Measurements from ENCODE around the gene SULT1E1.

SULT1E1 gene, protein sequence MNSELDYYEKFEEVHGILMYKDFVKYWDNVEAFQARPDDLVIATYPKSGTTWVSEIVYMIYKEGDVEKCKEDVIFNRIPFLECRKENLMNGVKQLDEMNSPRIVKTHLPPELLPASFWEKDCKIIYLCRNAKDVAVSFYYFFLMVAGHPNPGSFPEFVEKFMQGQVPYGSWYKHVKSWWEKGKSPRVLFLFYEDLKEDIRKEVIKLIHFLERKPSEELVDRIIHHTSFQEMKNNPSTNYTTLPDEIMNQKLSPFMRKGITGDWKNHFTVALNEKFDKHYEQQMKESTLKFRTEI

DNA sequence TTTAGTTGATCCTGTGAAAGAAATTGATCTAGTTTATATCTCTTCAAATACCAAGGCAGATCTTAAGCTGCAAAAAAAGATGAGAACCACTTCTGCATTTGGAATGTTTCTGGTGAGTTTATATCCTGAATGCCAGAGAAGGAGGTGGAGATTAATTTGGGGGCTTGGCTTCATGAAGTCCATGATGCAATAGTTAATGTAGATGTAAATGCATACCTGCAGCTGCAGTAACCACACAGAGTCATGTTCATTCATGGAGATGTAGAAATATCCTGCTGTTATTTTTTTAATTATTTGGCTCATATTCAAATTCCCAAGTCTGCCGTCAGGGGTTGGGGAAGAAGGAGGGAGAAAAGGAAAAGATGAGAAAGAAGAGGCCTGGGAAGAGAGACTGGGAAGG, at the start of gene SULT1E1:
SULT1E1 (minus strand) TSS at position 94 of the 400 bp plus-strand sequence. CDS start 2,501 bp downstream, outside the sequence.
- Histone ChIP-seq H3K36me3 (ENCODE audit: control insufficient read depth in 2 of 2, insufficient read depth in 2 of 2, low read length in 2 of 2) (no peaks in the 10 kb centered on the region), H3K4me1 (ENCODE audit: control insufficient read depth, insufficient read depth, low read length) (no peaks in the 10 kb centered on the region), H3K9me3 (ENCODE audit: control insufficient read depth in 2 of 2, low read length in 2 of 2) (no peaks in the 10 kb centered on the region), H3K27ac (ENCODE audit: low read length) (no peak within 1 kb of the TSS), H3K4me3 (ENCODE audit: low read length in 2 of 2) (no peak within 1 kb of the TSS), H3K9ac (ENCODE audit: low read length in 2 of 2) (no peak within 1 kb of the TSS), H3K27me3 (ENCODE audit: control insufficient read depth in 1 of 2, insufficient read depth in 2 of 2, low read length in 2 of 2) (no peaks in the 10 kb centered on the region)

DNA sequence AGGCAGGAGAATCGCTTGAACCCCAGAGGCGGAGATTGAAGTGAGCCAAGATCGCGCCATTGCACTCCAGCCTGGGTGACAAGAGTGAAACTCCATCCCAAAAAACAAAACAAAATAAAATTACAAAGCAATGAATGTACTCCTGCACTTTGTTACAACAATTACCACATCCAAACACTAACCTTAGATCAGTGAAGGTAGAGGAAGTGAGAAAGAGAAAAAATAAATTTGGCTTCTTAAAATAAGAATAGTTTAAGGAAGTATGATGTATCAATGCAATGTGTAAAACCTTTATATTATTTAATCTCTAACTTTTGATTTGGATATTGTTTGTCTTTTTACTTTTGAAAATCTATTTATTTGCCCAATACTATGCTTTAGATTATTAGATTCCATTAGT, 49.2 kb upstream of the SULT1E1 start:
- no peak overlapping the region for H3K9ac ChIP-seq (ENCODE audit: low read length in 2 of 2)
- no peaks in the 10 kb centered on the region for H3K27me3 ChIP-seq (ENCODE audit: control insufficient read depth in 1 of 2, insufficient read depth in 2 of 2, low read length in 2 of 2)
- no peaks in the 10 kb centered on the region for H3K9me3 ChIP-seq (ENCODE audit: control insufficient read depth in 2 of 2, low read length in 2 of 2)
- no peak overlapping the region for H3K27ac ChIP-seq (ENCODE audit: low read length)
- H3K4me3 ChIP-seq (ENCODE audit: low read length in 2 of 2), result no peak overlapping the region
- H3K4me1 ChIP-seq (ENCODE audit: control insufficient read depth, insufficient read depth, low read length), result no peaks in the 10 kb centered on the region
- H3K36me3 ChIP-seq (ENCODE audit: control insufficient read depth in 2 of 2, insufficient read depth in 2 of 2, low read length in 2 of 2), result no peaks in the 10 kb centered on the region

DNA sequence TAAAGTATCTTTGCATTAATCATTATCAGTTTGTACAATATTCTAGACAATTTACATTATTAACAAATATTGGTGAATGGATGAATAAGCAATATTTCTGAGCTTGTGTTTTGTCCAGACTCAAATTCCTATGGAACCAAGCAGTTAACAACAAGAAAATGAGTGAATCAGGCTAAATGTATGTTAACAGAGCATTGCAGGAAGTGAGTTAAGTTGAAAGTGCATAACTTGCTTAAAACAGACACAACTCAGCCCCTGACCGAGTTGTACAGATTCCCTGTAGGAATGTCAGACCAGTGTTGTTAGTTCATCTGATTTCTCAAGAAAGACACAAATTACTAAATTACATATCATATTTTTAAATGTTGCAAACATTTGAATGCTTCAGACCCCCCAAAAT, 47.2 kb upstream of the SULT1E1 start:
- Histone ChIP-seq H3K4me1 (ENCODE audit: control insufficient read depth, insufficient read depth, low read length) (no peaks in the 10 kb centered on the region), H3K27ac (ENCODE audit: low read length) (no peak overlapping the region), H3K27me3 (ENCODE audit: control insufficient read depth in 1 of 2, insufficient read depth in 2 of 2, low read length in 2 of 2) (no peaks in the 10 kb centered on the region), H3K36me3 (ENCODE audit: control insufficient read depth in 2 of 2, insufficient read depth in 2 of 2, low read length in 2 of 2) (no peaks in the 10 kb centered on the region), H3K9ac (ENCODE audit: low read length in 2 of 2) (no peak overlapping the region), H3K4me3 (ENCODE audit: low read length in 2 of 2) (no peak overlapping the region), H3K9me3 (ENCODE audit: control insufficient read depth in 2 of 2, low read length in 2 of 2) (no peaks in the 10 kb centered on the region)

DNA sequence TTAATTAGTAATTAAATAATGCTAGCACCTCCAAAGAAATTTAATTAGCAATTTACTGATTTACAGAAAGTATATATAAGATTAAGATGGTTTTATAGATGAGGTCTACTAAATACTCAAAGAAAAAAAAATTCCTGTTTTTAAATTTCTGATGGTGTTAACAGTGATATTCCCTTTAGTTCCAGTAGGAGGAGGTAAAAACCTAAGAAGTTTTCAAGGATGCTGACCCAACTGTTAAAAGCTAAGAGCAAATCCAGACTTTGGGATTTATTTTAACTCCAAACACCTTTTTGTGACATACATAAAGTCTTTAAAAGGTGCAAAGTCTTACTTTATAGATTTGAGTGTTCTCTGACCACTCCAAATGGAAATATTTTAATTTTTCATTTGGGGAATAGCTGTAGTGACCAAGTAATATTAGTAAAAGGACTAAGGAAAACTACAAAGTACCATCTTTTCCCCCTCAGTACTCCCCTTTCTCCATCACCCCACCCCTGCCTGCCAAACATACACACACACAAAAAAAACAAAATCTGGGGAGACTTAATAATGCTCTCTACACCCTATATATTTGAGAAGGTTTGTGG, 36.7 kb upstream of the SULT1E1 start:
- Histone ChIP-seq H3K4me3 (ENCODE audit: low read length in 2 of 2) (no peak overlapping the region), H3K27ac (ENCODE audit: low read length) (no peak overlapping the region), H3K9me3 (ENCODE audit: control insufficient read depth in 2 of 2, low read length in 2 of 2) (no peaks in the 10 kb centered on the region), H3K27me3 (ENCODE audit: control insufficient read depth in 1 of 2, insufficient read depth in 2 of 2, low read length in 2 of 2) (no peaks in the 10 kb centered on the region), H3K9ac (ENCODE audit: low read length in 2 of 2) (no peak overlapping the region), H3K36me3 (ENCODE audit: control insufficient read depth in 2 of 2, insufficient read depth in 2 of 2, low read length in 2 of 2) (no peaks in the 10 kb centered on the region), H3K4me1 (ENCODE audit: control insufficient read depth, insufficient read depth, low read length) (no peaks in the 10 kb centered on the region)

DNA sequence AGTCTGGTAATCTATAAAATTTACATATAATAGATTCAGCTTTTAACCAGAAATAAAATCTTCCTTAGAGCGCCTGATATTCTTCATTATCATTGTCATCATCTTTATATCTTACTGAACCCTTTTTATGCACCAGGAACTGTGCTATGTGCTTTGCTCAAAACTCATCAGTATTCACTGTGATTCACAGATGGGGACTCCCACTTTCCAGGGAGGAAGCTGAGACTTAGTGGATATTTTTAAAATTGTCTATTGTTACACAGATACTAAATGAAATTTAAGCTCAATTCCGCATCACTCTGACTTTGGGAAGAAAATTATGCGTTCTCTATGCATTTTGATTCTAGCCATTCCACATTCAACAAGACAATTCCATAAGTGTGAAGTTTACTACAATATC, 34.8 kb upstream of the SULT1E1 start:
- Histone ChIP-seq H3K9me3 (ENCODE audit: control insufficient read depth in 2 of 2, low read length in 2 of 2) (no peaks in the 10 kb centered on the region), H3K27me3 (ENCODE audit: control insufficient read depth in 1 of 2, insufficient read depth in 2 of 2, low read length in 2 of 2) (no peaks in the 10 kb centered on the region), H3K36me3 (ENCODE audit: control insufficient read depth in 2 of 2, insufficient read depth in 2 of 2, low read length in 2 of 2) (no peaks in the 10 kb centered on the region), H3K4me3 (ENCODE audit: low read length in 2 of 2) (no peak overlapping the region), H3K9ac (ENCODE audit: low read length in 2 of 2) (no peak overlapping the region), H3K4me1 (ENCODE audit: control insufficient read depth, insufficient read depth, low read length) (no peaks in the 10 kb centered on the region), H3K27ac (ENCODE audit: low read length) (no peak overlapping the region)

DNA sequence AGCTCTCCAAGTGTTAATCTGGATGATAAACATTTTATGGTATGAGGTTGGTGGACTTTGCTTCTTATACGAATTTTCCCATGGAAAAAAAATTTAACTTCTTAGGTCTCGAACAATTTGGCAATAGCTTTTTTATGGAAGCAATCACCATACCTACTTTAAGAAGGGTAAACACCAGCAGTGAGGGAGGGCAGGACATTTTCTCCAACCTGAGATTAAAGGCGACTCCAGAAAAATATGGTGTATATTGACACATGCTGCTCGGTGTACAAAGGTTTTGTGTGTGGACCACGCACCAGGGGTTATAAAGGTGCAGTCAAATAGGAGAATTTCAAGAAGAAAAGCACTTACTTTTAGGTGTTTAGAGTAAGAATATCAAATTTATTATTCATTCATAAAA, 34.2 kb upstream of the SULT1E1 start:
- Histone ChIP-seq H3K27me3 (ENCODE audit: control insufficient read depth in 1 of 2, insufficient read depth in 2 of 2, low read length in 2 of 2) (no peaks in the 10 kb centered on the region), H3K27ac (ENCODE audit: low read length) (no peak overlapping the region), H3K36me3 (ENCODE audit: control insufficient read depth in 2 of 2, insufficient read depth in 2 of 2, low read length in 2 of 2) (no peaks in the 10 kb centered on the region), H3K4me1 (ENCODE audit: control insufficient read depth, insufficient read depth, low read length) (no peaks in the 10 kb centered on the region), H3K4me3 (ENCODE audit: low read length in 2 of 2) (no peak overlapping the region), H3K9ac (ENCODE audit: low read length in 2 of 2) (no peak overlapping the region), H3K9me3 (ENCODE audit: control insufficient read depth in 2 of 2, low read length in 2 of 2) (no peaks in the 10 kb centered on the region)

DNA sequence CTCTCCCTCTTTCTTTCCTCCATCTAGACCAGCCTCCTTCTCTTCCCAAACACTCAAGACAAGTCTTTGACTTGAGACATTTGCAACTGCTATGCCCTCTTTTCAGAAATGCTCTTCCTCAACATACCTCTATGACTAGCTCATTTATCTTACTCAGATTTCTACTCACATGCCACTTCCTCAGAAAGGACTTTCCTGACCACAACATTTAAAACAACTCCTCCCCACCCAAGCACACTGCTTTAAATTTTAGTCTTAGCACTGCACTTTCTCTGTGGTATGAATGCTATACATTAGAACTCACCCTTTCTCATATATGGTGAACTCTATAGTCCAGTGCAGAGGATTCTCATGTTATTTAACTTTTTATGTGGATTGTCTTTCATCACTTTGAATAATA, 28.4 kb upstream of the SULT1E1 start:
- H3K4me1 ChIP-seq (ENCODE audit: control insufficient read depth, insufficient read depth, low read length), result no peaks in the 10 kb centered on the region
- H3K9ac ChIP-seq (ENCODE audit: low read length in 2 of 2), result no peak overlapping the region
- H3K27me3 ChIP-seq (ENCODE audit: control insufficient read depth in 1 of 2, insufficient read depth in 2 of 2, low read length in 2 of 2), result no peaks in the 10 kb centered on the region
- H3K4me3 ChIP-seq (ENCODE audit: low read length in 2 of 2), result no peak overlapping the region
- no peak overlapping the region for H3K27ac ChIP-seq (ENCODE audit: low read length)
- no peaks in the 10 kb centered on the region for H3K36me3 ChIP-seq (ENCODE audit: control insufficient read depth in 2 of 2, insufficient read depth in 2 of 2, low read length in 2 of 2)
- H3K9me3 ChIP-seq (ENCODE audit: control insufficient read depth in 2 of 2, low read length in 2 of 2), result no peaks in the 10 kb centered on the region

DNA sequence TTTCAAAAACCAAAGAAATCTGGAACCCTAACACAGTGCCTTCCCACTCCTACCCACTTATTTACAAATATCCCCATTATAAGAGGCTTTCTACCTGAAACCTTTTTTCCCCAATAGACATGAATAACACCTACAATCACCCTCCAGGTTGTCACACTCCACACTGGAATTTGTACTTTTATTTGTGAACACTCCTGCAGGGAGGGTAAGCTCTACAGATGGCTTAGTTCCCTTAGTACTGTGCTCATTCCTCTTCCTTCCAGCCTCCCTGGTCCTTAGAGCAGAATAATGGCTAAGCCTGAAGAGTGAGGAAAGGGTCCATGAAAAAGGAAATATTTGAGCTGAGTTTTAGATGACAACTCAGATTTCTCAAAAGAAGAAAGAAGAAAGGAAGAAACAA, 22.2 kb upstream of the SULT1E1 start:
- no peaks in the 10 kb centered on the region for H3K27me3 ChIP-seq (ENCODE audit: control insufficient read depth in 1 of 2, insufficient read depth in 2 of 2, low read length in 2 of 2)
- no peak overlapping the region for H3K27ac ChIP-seq (ENCODE audit: low read length)
- H3K36me3 ChIP-seq (ENCODE audit: control insufficient read depth in 2 of 2, insufficient read depth in 2 of 2, low read length in 2 of 2), result no peaks in the 10 kb centered on the region
- no peaks in the 10 kb centered on the region for H3K4me1 ChIP-seq (ENCODE audit: control insufficient read depth, insufficient read depth, low read length)
- no peaks in the 10 kb centered on the region for H3K9me3 ChIP-seq (ENCODE audit: control insufficient read depth in 2 of 2, low read length in 2 of 2)
- no peak overlapping the region for H3K9ac ChIP-seq (ENCODE audit: low read length in 2 of 2)
- H3K4me3 ChIP-seq (ENCODE audit: low read length in 2 of 2), result no peak overlapping the region

DNA sequence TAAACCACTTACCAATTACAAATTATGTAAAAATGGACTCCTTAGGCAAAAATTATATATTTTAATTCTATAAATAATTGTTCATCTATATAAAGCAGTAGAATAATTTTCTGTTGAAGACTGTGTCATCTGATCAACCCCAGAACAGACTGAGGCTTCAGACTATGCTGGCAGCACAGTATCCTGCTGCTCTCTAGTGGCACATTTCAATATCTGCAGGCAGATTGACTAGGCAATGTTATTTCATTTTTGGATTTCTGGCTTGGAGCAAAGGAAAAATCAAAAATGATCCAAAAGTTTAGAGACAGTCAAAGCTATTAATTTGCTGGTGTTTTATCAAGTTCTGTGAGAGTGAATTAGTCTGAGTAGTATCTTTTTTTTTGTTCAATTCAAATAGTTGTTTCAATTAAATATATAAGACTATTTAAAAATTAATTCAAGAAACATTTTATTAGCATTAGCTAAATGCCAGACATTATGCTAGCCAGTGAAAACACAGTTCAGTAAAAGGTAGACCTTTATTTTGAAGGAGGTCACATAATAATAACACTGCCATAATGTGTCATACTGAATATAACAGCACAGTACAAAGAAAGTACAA, 21.3 kb upstream of the SULT1E1 start:
- no peak overlapping the region for H3K9ac ChIP-seq (ENCODE audit: low read length in 2 of 2)
- no peaks in the 10 kb centered on the region for H3K27me3 ChIP-seq (ENCODE audit: control insufficient read depth in 1 of 2, insufficient read depth in 2 of 2, low read length in 2 of 2)
- H3K9me3 ChIP-seq (ENCODE audit: control insufficient read depth in 2 of 2, low read length in 2 of 2), result no peaks in the 10 kb centered on the region
- H3K4me3 ChIP-seq (ENCODE audit: low read length in 2 of 2), result no peak overlapping the region
- no peaks in the 10 kb centered on the region for H3K4me1 ChIP-seq (ENCODE audit: control insufficient read depth, insufficient read depth, low read length)
- H3K27ac ChIP-seq (ENCODE audit: low read length), result no peak overlapping the region
- no peaks in the 10 kb centered on the region for H3K36me3 ChIP-seq (ENCODE audit: control insufficient read depth in 2 of 2, insufficient read depth in 2 of 2, low read length in 2 of 2)

DNA sequence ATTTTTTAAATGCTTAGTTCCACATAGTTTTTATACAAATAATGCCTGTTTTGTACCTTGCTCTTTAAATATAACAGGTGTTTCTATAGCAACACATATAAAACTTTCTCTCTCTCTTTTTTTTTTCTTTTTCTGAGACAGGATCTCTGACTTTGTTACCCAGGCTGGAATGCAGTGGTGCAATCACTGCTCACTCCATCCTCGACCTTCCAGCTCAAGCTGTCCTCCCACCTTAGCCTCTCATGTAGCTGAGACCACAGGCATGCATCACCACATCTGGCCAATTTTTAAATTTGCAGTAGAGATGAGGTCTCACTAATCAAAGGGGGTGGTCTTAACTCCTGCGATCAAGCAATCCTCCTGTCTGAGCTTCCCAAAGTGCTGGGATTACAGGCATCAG, 18.3 kb upstream of the SULT1E1 start:
- Histone ChIP-seq H3K36me3 (ENCODE audit: control insufficient read depth in 2 of 2, insufficient read depth in 2 of 2, low read length in 2 of 2) (no peaks in the 10 kb centered on the region), H3K9ac (ENCODE audit: low read length in 2 of 2) (no peak overlapping the region), H3K27ac (ENCODE audit: low read length) (no peak overlapping the region), H3K4me1 (ENCODE audit: control insufficient read depth, insufficient read depth, low read length) (no peaks in the 10 kb centered on the region), H3K27me3 (ENCODE audit: control insufficient read depth in 1 of 2, insufficient read depth in 2 of 2, low read length in 2 of 2) (no peaks in the 10 kb centered on the region), H3K4me3 (ENCODE audit: low read length in 2 of 2) (no peak overlapping the region), H3K9me3 (ENCODE audit: control insufficient read depth in 2 of 2, low read length in 2 of 2) (no peaks in the 10 kb centered on the region)

DNA sequence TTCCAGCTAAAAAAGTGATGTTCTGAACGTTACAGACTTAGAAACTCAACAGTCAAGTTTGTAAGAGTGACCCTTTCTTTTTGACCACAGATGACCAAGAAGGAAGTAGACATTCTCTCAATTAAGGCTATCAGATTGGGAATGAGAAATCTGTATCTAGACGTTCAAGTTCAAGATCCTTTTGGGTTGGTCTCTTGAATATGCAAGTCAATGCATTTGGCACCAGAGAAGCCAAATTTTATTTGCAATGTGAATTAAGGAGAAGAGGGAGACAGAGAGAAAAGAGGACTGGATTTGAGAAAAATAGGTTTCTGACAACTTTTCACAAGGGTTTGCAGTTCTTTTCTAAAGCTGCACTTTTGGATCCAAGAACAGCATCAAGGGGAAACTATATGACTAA, 17.5 kb upstream of the SULT1E1 start:
- no peaks in the 10 kb centered on the region for H3K9me3 ChIP-seq (ENCODE audit: control insufficient read depth in 2 of 2, low read length in 2 of 2)

More for the DNA sequence above, 17.5 kb upstream of the SULT1E1 start:
- Histone ChIP-seq H3K4me3 (ENCODE audit: low read length in 2 of 2) (no peak overlapping the region), H3K4me1 (ENCODE audit: control insufficient read depth, insufficient read depth, low read length) (no peaks in the 10 kb centered on the region), H3K36me3 (ENCODE audit: control insufficient read depth in 2 of 2, insufficient read depth in 2 of 2, low read length in 2 of 2) (no peaks in the 10 kb centered on the region), H3K9ac (ENCODE audit: low read length in 2 of 2) (no peak overlapping the region), H3K27ac (ENCODE audit: low read length) (no peak overlapping the region), H3K27me3 (ENCODE audit: control insufficient read depth in 1 of 2, insufficient read depth in 2 of 2, low read length in 2 of 2) (no peaks in the 10 kb centered on the region)
